Nephron progenitor cell (in vitro differentiated cells): ENCODE results near the gene POLR2L.

Experiments
- DNase-seq: peaks from one replicate; pipeline ENCODE4 v3.0.0; 2021
- H3K27ac Mint-ChIP-seq: 2 replicates; pipeline ENCODE4 v1.8.0; 2021; ENCODE audit warnings: mild to moderate bottlenecking, moderate library complexity, mixed read lengths
- H3K27me3 Mint-ChIP-seq: 2 replicates; pipeline ENCODE4 v1.8.0; 2021; ENCODE audit warnings: mild to moderate bottlenecking, low read depth, mixed read lengths; ENCODE audit not compliant: poor library complexity
- H3K36me3 Mint-ChIP-seq: 2 replicates; pipeline ENCODE4 v1.8.0; 2021; ENCODE audit warnings: low read depth, mixed read lengths
- H3K4me1 Mint-ChIP-seq: 2 replicates; pipeline ENCODE4 v1.8.0; 2021; ENCODE audit warnings: mixed read lengths
- H3K4me3 Mint-ChIP-seq: 2 replicates; pipeline ENCODE4 v1.8.0; 2021; ENCODE audit warnings: mild to moderate bottlenecking, moderate library complexity, mixed read lengths
- H3K9me3 Mint-ChIP-seq: 2 replicates; pipeline ENCODE4 v1.8.0; 2021; ENCODE audit warnings: mild to moderate bottlenecking, moderate library complexity, mixed read lengths
- CTCF ChIP-seq: fragments of 200-600 bp; sonication (generic); IDR thresholded peaks from 2 replicates; pipeline ENCODE4 v1.5.0; 2021; ENCODE audit warnings: antibody characterized with exemption

POLR2L gene

GRCh38 chr11:877565-877964 lies 35.2 kb upstream of the POLR2L start:
- Mint-ChIP-seq H3K27ac (no peak overlapping the region), H3K27me3 (no peaks in the 10 kb centered on the region), H3K36me3 (peaks cover 59% of the 10 kb centered on the region), H3K4me1 (peaks cover 16% of the 10 kb centered on the region), H3K4me3 (no peak overlapping the region), H3K9me3 (no peaks in the 10 kb centered on the region)
- no peak for TF ChIP-seq CTCF
- DNase-seq = peak; percentile 43

- H3K27ac Mint-ChIP-seq = no peak overlapping the region
- TF ChIP-seq CTCF = no peak
- no peaks in the 10 kb centered on the region for H3K27me3 Mint-ChIP-seq
- no peaks in the 10 kb centered on the region for H3K9me3 Mint-ChIP-seq
- H3K4me1 Mint-ChIP-seq = peaks cover 13% of the 10 kb centered on the region
- H3K4me3 Mint-ChIP-seq = no peak overlapping the region
- peaks cover 49% of the 10 kb centered on the region for H3K36me3 Mint-ChIP-seq
- no peak for DNase-seq
Measured at GRCh38 chr11:876545-876944, 34.2 kb upstream of the POLR2L start.

GRCh38 chr11:875769-876301 lies 33.5 kb upstream of the POLR2L start:
- Mint-ChIP-seq H3K4me3 (no peak overlapping the region), H3K36me3 (peaks cover 44% of the 10 kb centered on the region), H3K4me1 (peaks cover 12% of the 10 kb centered on the region), H3K9me3 (no peaks in the 10 kb centered on the region), H3K27ac (no peak overlapping the region), H3K27me3 (no peaks in the 10 kb centered on the region)
- TF ChIP-seq CTCF = no peak
- DNase-seq = no peak

- no peak for DNase-seq
Measured at GRCh38 chr11:875203-875602, 32.9 kb upstream of the POLR2L start.

GRCh38 chr11:873706-874105 lies 31.4 kb upstream of the POLR2L start:
- Mint-ChIP-seq H3K27ac (peak overlapping the region; percentile 66), H3K27me3 (no peaks in the 10 kb centered on the region), H3K36me3 (peaks cover 31% of the 10 kb centered on the region), H3K9me3 (no peaks in the 10 kb centered on the region), H3K4me3 (no peak overlapping the region), H3K4me1 (peaks cover 10% of the 10 kb centered on the region)
- TF ChIP-seq CTCF = no peak
- DNase-seq = no peak

More at GRCh38 chr11:875203-875602, 32.9 kb upstream of the POLR2L start:
- H3K27me3 Mint-ChIP-seq = no peaks in the 10 kb centered on the region
- no peak for TF ChIP-seq CTCF
- no peak overlapping the region for H3K27ac Mint-ChIP-seq
- H3K36me3 Mint-ChIP-seq = peaks cover 39% of the 10 kb centered on the region
- H3K4me3 Mint-ChIP-seq = no peak overlapping the region
- peaks cover 6% of the 10 kb centered on the region for H3K4me1 Mint-ChIP-seq
- no peaks in the 10 kb centered on the region for H3K9me3 Mint-ChIP-seq

- no peak overlapping the region for H3K4me3 Mint-ChIP-seq
- no peak for DNase-seq
- H3K36me3 Mint-ChIP-seq = peaks cover 28% of the 10 kb centered on the region
Measured at GRCh38 chr11:872799-873198, 30.5 kb upstream of the POLR2L start.

More at GRCh38 chr11:872799-873198, 30.5 kb upstream of the POLR2L start:
- H3K27ac Mint-ChIP-seq = no peak overlapping the region
- H3K27me3 Mint-ChIP-seq = no peaks in the 10 kb centered on the region
- peaks cover 8% of the 10 kb centered on the region for H3K4me1 Mint-ChIP-seq
- no peak for TF ChIP-seq CTCF
- H3K9me3 Mint-ChIP-seq = no peaks in the 10 kb centered on the region
